Peyer's patch (tissue), 4 donors: Measurements from ENCODE around the gene HNRNPU.

Source experiments
- CTCF ChIP-seq, 6 experiments: fragments of 450-650 bp in 4 of 6; fragments of 200-600 bp in 2 of 6; sonication (generic) in 1 of 6; IDR thresholded peaks; one replicate each; pipeline ENCODE4 v1.5.1; 2017 to 2019; ENCODE audit warnings: antibody characterized with exemption in 6 of 6, mild to moderate bottlenecking in 3 of 6, moderate library complexity in 1 of 6
- POLR2A ChIP-seq, 2 donors: fragments of 450-650 bp; IDR thresholded peaks; one replicate each; pipeline ENCODE4 v1.5.1; 2017; ENCODE audit warnings: antibody characterized with exemption in 2 of 2, mild to moderate bottlenecking in 2 of 2, moderate library complexity in 2 of 2

DNA sequence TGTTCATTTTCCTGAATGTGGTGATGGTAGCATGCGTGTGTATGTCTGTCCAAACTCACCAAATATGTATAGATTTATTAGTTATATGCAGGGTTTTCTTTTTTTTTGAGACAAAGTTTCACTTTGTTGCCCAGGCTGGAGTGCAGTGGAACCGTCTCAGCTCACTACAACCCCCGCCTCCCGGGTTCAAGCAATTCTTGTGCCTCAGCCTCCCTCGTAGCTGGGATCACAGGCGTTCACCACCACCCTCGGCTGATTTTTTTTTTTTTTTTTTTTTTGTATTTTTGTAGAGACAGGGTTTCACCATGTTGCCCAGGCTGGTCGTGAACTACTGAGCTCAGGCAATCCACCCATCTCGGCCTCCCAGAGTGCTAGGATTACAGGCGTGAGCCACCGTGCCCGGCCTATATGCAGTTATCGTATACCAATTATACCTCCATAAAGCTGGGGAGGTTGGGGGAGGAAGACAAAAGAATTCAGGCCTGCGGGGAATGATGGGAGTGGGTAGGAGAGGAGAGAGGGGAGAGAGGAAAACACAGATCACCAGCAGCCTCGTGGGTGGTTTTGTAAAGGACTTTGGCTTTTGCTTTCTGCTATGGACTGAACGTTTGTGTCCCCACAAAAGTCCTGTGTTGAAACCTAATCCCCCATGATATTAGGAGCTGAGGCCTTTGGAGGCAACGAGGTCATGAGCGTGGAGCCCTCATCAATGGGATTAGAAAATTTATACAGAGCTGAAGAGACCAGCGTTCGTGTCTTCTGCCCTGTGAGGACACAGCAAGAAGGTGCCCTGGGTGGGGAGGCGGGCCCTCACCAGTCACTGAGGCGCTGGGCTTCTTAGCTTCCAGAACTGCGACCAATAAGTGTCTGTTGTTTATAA lies 4.4 kb upstream of the HNRNPU start:
- TF ChIP-seq CTCF (IDR thresholded peaks at IDR 0.05): no peak
- no peak for TF ChIP-seq POLR2A (IDR thresholded peaks at IDR 0.05)
